DMS 273 (cell line): ENCODE results near the gene CPSF4.

ENCODE experiments used
- DNase-seq: peaks from one replicate; lab custom pipeline; 2025; ENCODE audit not compliant: unreplicated experiment; lab: John Stamatoyannopoulos, UW

Gene CPSF4

DNA sequence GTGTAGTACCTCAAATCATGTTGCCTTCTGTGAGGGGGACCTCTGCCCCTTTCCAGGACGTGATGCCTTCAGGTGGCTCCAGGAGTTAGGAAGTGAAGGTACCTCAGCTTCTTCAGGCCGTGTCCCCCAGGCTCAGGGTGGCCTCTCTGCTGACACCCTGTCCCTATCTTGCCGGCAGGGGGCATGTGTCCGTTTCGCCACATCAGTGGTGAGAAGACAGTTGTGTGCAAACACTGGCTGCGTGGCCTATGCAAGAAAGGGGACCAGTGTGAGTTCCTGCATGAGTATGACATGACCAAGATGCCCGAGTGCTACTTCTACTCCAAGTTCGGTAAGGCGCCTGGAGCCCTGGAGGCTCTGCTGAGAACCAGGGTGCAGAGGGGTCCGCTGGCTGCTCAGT, 9.2 kb downstream of the CPSF4 start:
- no peak for DNase-seq

GRCh38 chr7:99448855-99449254, 10.1 kb downstream of the CPSF4 start:
- no peak for DNase-seq

DNA sequence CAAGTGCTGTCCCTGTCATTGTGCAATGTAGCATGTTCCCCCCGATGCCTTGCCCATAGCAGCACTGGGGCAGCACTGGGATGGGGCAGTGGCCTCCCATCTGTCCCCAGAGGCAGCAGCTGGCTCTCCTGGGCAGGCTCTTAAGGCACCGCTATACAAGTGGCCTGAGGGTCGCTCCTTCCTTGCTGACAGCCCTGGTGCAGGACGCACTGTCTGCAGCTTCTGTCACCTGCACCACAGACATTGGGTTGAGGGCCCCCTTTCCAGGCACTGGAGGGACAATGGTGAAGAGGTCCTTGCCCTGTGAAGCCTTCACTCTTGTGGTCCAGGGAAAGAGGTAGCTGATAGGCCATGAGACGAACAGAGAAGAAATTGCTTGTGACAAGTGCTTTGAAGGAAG, 10.6 kb downstream of the CPSF4 start:
- no peak for DNase-seq

GRCh38 chr7:99451936-99452335, 13.2 kb downstream of the CPSF4 start:
- DNase-seq = no peak

GRCh38 chr7:99452541-99452940, 13.8 kb downstream of the CPSF4 start:
- DNase-seq = no peak

GRCh38 chr7:99453105-99453504, 14.4 kb downstream of the CPSF4 start:
- DNase-seq = peak; percentile 33

DNA sequence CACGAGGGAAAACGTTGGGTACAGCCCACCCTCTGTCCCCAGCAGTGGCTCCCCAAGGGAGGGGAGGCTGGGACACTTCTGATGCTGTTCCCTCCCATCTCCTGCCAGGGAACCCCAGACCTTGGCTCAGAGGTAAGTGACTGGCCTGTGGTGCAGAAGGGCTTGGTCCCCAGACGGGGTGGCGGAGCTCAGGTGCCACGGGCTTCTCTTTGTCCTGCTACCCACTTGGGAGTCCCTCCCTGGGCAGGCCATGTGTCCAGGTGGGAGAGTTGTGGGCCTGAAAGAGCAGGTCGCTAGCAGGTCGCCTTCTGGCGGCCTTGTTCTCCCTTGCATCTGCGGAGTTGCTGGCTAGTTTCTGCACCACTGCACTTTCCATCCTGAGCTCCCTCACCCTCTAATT, 17.1 kb downstream of the CPSF4 start:
- DNase-seq = peak; percentile 42

DNA sequence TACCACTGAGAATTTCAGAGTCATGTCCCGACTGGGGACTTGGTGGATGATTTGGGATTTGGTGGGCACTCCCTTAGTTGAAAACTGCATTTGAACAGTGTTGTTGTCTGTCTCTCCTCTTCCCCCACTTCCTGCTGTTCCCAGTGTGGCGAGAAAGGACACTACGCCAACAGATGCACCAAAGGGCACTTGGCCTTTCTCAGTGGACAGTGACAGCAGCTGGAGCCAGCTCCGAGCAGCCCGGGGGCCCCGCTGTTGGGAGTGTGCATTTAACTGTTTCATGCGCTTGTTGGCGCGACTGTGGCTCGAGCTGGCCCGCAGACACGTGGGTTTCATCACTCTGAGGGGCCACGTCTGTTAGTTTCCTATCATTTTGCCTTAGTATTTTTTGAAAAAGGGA, 17.5 kb downstream of the CPSF4 start:
- DNase-seq = peak; percentile 44

- DNase-seq = no peak
These were observed 18.4 kb downstream of the CPSF4 start for GRCh38 chr7:99457050-99457649.

DNA sequence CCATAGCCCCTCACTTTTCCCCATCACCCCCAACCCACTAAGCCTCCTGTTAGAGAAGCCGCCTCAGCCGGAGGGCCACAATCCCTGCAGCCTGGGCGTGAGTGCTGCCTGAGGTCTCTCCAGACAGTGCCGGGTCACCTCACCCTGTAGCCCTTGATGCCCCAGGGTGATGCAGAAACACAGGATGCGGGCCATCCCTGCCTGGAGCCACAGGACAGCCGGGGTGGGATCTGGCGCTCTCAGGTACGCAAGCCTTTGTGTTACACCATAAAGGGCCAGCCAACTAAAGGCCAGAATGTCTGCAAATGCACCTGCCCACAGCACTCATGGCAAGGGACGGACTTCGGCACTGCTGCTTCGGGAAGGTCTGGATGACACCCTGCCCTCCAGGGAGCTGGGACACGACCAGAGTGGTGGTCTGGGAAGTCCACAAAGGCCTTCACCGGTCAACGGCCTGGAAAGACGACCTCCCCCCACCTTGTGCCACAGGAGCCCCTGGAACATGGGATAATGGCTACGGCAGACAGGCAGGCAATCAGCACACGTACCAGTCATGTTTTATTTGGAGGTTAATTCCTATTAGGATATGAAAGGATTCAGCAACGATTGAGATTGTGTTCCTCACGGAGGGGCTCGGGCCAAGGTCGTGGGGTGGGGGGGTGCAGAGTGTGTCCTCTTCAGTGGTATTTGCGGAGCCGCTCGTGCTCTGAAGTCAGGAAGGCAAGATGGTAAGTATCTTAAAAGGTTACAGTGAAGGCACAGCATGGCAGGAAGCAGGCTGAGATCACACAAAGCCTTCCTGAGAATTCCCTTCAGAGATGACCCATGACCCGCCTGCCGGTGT, 19.1 kb downstream of the CPSF4 start:
- no peak for DNase-seq

DNA sequence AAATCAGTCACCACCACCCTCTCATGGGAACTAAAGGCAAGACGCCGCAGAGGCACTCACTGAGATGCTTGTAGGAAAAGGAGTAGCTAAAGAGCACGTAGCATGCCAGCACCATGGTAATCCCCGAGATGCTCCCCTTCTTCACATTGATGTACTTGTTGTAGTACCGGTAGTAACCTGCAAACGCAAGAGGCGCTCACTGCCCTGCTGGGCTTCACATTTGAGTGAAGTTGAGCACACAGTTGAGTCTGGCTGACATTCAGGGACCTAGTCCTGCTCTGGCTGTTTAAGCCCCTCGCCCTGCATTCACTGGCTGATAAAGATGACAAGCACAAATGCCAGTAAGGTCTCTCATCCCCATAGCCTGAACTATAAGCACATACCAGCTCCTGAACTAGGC, 20.3 kb downstream of the CPSF4 start:
- DNase-seq = peak; percentile 72

DNA sequence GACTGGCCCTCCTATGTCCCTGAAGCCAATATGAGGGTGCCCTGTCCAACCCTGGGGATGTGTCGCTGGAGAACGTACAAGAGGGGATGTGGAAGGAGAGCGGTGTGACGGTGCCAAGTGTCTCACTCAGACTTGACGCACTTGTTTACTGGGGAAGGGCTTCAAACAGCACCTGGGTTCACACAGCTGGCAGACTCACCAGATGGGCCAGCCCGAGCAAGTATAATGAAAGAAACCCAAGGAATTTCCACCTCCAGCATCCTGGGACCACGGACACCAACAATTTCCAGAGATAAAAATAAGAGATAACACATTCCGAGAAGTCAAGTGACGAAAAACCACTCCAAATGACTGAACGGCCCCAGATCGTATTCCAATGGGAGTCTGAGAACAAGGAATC, 21.9 kb downstream of the CPSF4 start:
- peak; percentile 44 for DNase-seq

DNA sequence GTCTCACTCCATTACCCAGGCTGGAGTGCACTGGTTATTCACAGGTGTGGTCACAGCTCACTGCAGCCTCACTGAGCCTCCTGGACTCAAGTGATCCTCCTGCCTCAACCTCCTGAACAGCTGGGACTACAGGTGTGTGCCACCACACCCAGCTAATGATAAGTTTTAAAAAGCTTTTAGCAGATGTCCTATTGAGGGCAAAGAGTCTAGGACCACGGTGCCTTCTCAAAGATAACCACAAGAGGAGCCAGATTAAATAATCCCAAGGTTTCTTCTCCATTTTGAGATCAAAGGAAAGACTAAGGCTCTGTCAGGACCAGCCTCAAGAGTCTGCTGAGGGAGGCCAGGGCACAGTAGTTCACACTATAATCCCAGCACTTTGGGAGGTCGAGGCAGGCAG, 22.5 kb downstream of the CPSF4 start:
- peak; percentile 47 for DNase-seq

GRCh38 chr7:99465421-99465768, 26.7 kb downstream of the CPSF4 start:
- DNase-seq = no peak

DNA sequence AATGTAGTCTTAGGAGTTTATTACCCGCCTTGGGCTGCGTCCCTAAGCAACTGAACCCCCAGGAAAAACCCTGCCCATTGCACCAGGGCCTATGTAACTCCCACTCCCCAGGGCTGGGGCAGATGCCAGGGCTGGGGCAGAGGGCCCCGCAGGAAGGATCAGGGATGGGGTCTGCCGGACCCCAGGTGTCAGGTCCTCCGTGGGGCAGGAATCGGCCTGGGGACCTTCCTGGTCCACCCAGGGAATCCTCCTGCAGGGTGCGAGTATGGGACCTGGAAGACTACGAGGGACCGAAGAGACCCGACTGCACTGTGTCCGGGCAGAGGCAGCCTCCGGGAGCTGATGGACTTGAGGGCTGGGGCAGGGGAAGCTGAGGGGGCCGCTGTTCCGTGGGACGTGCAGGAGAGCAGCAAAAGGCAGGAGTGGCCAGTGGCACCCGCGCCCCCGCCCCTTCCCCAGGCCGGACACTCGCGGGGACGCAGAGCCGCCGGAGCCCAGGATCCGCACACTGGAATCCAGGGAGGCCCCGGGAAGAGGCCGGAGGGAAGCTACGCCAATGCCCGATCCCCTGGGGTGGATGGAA, 29.7 kb downstream of the CPSF4 start:
- DNase-seq = no peak

DNA sequence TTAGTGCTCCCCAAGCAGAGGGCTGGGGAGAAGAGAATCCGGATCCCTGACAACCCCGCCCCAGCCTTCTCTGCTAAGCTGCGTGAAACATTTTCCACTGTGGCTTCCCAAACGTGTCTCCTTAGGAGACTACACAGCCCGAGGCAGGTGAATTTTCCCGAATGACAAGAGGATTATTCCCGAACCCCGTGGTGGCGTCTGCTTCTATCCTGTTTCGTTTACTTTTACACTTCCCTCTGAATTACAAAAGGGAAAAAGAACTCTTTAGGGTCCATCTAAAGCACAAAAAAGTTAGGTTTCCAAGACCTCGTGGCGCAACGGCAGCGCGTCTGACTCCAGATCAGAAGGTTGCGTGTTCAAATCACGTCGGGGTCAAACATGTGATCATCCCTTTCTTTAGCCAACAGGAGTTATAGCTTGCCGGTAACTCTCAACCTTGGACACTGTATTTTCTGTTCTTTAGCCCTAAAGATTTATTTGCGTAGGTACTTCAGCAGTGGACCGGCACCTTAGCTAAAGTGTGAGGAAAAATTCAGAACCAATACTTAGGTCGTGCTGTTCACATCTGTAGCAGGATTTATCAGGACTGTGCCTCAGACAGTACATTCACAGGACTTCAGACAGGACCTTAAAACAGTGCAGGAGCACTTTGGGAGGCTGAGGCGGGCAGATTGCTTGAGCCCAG, 30.8 kb downstream of the CPSF4 start:
- peak; percentile 35 for DNase-seq

DNA sequence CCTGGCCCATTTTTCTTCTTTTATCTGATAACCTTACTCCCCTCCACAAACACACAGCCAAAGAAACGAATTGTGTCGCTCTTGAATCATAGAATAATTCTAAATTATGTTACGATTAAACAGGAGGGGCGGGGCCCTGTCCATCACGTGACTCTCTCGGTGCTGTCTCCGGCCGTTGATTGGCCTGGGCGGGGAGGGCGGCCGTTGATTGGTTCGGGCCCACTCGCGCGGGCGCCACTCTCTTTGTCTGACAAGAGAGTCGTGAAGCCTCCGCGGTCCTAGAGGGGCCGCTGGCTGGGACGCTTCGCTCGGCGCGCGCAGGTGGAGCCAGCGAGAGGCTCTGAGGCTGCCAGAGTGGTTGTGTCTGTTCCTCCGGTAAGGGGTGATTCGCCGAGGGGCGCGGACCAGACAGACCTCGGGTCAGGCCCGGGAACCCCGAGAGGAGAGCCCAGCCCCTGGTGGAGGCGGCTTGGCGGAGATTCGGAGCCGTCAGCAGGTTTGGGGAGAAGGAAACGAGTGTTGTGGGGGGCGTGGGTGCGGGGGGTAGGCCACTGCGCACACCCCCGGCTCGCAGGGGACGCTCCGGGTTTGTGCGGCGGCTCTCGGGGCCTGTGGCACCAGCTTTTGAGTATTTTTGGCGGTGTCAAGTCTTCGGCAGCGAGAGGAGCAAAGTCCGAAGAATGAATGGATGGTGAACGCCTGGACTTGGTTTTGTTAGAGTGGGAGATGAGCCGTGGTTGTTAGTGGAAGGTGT, 34.0 kb downstream of the CPSF4 start, which contains the start of gene ZNF789:
Gene ZNF789, plus strand, starts transcription at position 330 of the 754 bp plus-strand sequence. CDS start 3,567 bp downstream, outside the sequence.
- DNase-seq = peak; percentile 100

- DNase-seq = peak; percentile 91
These were observed 34.5 kb downstream of the CPSF4 start for GRCh38 chr7:99473315-99473596.

DNA sequence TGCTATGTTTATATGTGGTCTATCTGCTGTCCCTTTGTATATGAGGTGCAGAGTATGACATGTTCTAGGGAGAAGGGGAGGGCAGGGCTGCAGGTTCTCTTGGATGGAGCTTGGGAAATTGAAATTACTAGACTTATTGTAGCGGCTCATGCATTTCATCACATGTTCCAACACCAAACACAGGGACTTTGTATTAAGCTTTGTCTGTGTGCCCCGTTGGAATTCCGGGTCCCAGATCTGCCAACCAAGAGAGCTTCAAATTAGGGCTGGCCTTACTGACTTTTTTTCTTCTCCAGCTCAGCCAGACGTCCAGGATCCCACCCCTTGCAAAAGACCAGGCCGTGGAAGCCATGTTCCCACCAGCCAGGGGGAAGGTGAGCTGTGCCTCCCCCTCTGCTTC, 37.4 kb downstream of the CPSF4 start:
- no peak for DNase-seq

DNA sequence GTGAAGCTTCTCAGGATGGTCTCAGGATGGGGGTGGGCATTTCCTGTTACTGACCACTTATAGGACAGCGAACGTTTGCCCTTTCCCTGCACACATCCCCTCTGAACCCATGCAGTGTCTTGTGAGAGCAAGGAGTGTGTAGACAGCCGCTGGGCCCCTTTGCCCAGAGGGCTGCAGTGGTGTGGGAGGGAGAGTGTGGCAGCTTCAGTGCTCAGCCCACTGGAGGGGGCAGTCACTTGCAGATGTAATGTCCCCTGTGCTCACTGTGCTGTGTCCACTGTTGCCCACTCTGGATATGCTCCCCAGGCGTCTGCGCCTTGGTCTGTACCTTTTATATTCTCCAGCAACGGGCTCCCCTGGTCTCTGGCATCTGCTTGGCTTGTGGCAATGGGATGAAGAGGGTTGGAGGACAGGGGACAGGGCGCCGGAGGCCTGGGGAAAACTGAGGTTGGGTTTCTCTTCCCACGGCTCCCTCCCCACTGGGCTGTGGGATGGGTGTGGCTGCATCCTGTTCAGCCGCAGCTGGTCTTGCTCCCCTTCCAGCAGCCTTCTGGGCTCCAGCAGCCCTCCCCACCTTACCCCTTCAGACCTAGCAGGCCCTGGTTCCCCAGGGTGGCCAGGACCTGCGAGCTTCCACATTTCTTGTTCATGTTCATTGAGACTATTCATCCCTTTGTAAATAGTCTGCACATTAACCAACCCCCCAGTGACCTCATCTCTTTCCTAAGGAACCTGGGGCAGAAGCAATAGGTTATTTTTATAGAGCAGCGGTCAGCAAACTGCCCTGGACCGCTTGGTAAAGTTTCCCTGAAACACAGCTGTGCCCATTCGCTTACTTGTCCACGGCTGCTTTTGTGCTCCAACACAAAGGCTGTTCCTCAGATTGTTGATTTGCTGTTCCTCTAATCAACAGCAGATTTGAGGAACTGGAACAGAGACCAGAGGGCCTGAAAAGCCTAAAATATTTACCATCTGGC, 40.0 kb downstream of the CPSF4 start:
- no peak for DNase-seq
